ENCODE data around the gene GSTM5.
"Not testable (repeated sequence)": the region's sequence is repeated elsewhere in the genome, so short reads cannot be mapped to it uniquely, and the experiment has no call there.

The GSTM5 gene

DNA sequence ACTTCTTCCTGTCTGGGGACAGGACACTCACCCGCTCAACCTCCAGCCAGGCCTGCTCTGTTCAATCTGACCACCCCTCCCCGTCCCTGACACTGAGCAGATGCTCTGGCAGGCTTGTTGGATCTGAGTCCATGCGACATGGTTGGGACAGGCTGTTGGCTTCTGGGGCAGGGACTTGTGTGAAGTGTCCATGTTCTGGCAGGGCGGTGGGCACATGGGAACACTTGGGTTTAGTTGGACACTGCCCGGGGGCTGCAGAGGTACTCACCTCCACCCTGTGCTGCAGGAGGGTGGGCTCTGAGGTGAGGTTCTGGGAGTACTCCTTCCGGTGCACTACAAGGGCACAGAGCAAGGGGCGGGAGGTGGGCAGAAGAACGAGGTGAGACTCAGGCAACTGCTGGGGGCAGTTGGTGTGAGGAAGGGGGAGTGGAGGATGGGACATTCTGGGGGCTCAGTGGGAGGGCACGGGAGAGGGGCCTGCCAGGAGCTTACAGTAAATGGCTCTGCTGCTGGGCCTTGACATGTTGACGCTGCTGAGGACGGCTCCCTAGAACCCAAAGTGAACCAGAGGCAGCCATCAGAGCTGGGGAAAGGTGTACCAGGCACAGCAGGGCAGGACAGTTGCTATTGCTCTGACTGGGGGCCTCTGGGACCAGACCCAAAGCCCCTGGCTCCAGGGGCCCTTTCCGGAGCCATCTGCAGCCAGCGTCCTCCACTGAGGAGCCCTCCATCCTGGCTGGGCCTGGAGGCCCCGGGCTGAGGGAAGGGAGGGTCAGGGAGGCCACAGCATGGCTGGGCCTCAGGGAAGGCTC is 49.4 kb downstream of the GSTM5 start:
- DNase-seq (ENCODE audit: low read depth in 2 of 2) = no peak

GRCh38 chr1:109762039-109762585 is 50.1 kb downstream of the GSTM5 start:
- no peak for DNase-seq (ENCODE audit: low read depth in 2 of 2)

DNA sequence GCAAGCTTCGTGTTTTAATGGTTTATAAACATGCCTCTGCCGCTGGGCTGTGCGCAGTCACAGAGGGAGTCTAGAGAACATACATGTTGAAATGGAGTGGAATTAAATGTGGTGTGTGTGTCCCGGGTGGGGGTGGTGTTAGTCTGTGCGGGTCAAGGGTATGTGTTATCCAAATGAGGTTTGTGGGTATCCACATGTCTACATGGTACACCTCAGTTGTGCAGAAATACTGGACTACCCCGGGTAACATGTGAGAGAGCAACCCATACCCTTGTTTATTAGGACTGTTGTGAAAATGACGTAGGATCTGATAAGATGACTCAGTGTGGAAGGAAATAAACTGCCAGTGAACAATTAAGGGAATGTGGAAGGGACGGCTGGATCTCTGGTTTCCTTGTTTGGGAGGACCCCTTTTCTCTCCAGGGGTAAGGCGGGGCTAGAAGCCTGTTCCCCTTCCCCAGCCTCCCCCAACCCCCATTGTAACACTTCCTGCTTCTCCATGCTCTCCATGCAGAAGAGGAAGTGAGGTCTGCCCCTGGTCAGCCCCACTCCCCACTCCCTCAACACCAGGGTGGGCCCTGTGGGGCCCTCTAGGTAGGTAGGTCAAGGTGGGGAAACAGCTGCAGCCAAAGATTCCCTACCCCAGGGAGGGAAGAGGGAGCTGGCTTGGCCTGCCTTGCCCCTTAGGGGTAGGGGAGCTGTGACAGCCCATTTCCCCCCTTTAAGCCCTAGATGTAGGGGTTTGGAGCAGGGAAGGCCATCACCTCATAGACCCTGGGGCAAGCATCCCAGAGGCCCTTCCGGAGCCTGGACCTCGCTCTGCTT is 51.0 kb downstream of the GSTM5 start:
- DNase-seq (ENCODE audit: low read depth in 2 of 2) = no peak

DNA sequence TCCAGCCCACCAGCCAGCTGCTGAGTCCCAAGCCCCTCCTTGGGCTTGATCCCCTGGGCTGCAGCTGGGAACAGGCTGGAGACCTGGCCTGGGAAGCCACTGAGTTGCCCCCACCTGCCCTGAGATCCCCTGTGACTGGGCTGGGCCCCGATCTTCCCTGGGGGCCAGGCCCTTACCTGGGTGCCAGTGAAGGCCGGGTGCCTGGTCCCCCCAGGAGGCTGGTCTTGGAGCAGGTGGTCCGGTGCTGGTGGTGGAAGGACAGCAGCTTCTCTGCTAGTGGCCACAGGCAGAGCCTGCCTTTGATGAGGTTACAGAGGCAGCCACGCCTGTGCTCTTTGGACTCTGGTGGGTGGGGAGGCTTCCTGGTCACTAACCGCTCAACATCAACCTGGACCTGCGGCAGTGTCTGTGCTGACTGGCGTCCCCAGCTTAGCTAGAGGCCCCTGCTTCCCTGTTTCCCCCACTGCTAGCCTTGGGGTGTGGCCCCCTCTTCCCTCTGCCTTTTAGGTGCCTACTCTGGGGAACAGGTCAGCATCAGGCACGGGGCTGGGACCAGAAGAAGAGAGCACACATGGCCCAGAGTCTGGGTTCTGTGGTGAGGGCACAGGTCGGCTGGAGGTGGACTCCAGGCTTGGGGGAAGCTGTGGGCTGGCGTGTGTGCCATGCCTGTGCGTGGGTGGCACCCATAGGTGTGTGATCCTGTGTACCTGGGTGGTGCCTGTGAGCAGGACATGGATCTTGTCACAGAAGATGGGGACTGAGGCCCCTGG is 51.8 kb downstream of the GSTM5 start, which contains the start of gene EPS8L3:
Gene EPS8L3 (minus strand): TSS at position 278 of the 770 bp plus-strand sequence. CDS start 2,174 bp downstream, outside the sequence.
- DNase-seq (ENCODE audit: low read depth in 2 of 2) = no peak

DNA sequence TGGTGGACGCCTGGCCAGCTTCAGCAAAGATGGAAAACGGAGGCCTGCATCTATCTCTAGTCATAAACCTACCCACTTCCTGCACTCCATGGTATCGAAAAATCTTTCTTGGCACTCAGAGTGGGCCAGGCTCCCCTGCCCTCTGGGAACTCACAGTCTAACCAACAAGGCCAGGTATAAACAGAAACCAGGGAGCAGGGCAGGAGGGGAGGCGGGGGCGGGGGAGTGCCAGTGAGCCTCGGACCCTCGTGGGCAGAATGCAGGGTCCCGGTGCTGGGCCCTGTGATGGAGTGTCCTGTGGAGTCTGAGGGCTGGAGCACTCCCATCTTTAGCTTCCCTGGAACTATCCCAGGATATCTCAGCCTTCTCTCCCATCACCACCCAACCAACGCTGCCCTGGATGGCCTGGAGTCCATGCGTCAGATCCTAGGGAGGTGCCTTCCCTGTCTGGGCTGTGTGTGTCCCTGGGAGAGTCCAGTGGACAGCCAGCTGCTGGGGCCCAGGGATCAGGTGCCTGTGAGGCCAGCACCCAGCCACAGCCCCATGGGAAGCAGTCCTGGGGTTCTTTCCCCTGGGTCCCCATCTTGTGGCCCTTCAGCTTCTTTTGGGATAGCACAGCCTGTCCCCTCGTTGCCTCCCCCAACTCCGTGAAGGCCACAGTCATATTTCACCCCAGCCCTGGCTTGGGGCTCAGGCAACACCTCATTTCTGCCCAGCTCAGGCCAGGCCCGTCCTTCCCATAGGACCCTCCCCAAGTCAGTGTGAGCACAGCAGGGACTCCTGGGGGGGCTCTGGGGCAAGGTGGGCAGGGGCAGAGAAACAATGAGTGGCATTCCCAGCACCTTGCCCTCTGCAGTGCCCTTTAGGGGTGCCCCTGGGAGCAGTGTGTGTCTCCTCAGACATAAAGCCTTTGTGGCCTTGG is 52.8 kb downstream of the GSTM5 start:
- DNase-seq (ENCODE audit: low read depth in 2 of 2) = no peak

- no peak for DNase-seq (ENCODE audit: low read depth in 2 of 2)
These were observed 53.4 kb downstream of the GSTM5 start for GRCh38 chr1:109765483-109765815.

DNA sequence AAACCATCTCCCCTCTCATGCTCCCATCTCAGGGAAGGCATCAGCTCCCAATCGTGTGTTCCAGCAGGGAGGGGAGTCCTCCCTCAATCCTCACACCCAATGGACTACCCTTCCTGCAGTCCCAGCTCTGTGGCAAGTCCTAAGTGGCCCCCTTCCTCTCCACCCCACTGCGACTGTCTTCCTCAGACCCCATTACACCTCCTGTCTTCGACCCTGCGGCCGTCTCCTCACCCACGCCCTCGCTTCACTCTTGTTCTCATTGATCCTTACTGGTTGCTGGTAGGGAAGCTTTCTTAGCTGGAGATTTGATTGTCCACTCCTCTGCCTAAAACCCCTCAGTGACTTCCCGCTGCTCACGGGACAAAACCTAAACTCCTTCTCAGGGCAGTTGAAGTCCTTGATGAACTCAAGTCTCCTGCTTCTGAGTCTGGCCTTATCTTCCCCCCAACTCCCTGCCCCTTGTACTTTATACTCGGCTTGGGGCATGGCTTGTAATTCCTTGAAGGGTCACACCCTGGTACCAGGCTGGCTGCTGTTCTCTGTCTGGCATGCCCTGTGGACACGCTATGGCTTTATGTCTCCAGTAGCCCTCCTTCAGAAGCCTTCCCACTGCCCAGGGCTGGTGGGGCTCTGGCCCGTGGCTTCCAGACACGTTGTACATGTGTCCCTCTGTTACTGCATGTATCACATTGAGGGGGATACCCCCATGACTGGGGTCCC is 54.0 kb downstream of the GSTM5 start:
- DNase-seq (ENCODE audit: low read depth in 2 of 2) = no peak

- not testable (repeated sequence) for DNase-seq (ENCODE audit: low read depth in 2 of 2)
These were observed 55.1 kb downstream of the GSTM5 start for GRCh38 chr1:109766991-109767636.

Measured in stimulated activated CD8-positive, alpha-beta memory T cell treated with anti-CD3 and anti-CD28 coated beads, Interleukin-7, amount 100 ng/mL, for 4 hours (primary cell).